SK-N-MC (cell line): ENCODE measurements around the gene MCRIP1.

Source experiments
- DNase-seq: peaks from one replicate; pipeline ENCODE4 v3.0.0-alpha.2; 2011; ENCODE audit warnings: low read depth, low spot score
- H3K27ac ChIP-seq: fragments of 200-600 bp; sonication (generic); 2 replicates; pipeline ENCODE4 v1.5.1; 2016; ENCODE audit warnings: mixed run types
- H3K36me3 ChIP-seq: fragments of 200-600 bp; sonication (generic); 2 replicates; pipeline ENCODE4 v1.6.1; 2017; ENCODE audit warnings: antibody characterized with exemption, low read length, mixed read lengths; ENCODE audit not compliant: insufficient read depth
- H3K4me3 ChIP-seq: fragments of 200-600 bp; sonication (generic); 2 replicates; pipeline ENCODE4 v1.5.1; 2016
- H3K9ac ChIP-seq: fragments of 200-600 bp; sonication (generic); 2 replicates; pipeline ENCODE4 v1.8.0; 2017; ENCODE audit warnings: mixed run types, mixed read lengths; ENCODE audit not compliant: insufficient read length
- H3K9me3 ChIP-seq: fragments of 200-600 bp; sonication (generic); 2 replicates; pipeline ENCODE4 v1.6.1; 2017; ENCODE audit warnings: low read depth, mild to moderate bottlenecking, antibody characterized with exemption, low read length, moderate library complexity, mixed read lengths
- EZH2 ChIP-seq: fragments of 200-600 bp; sonication (generic); IDR thresholded peaks from one replicate; pipeline ENCODE4 v1.6.1; 2017; ENCODE audit warnings: antibody characterized with exemption
- FOXP2 ChIP-seq: optimal IDR thresholded peaks from 2 replicates; pipeline ENCODE3; 2011; ENCODE audit warnings: mild to moderate bottlenecking, moderate library complexity; ENCODE audit not compliant: insufficient read depth; ENCODE audit errors: extremely low read length, control extremely low read depth
- POLR2AphosphoS5 ChIP-seq: IDR thresholded peaks from 2 replicates; pipeline ENCODE4 v1.6.1; 2012; ENCODE audit warnings: mild to moderate bottlenecking, low read depth, low read length, borderline replicate concordance

The MCRIP1 gene

GRCh38 chr17:81794074-81794476 is 39.0 kb downstream of the MCRIP1 start:
- no peak for DNase-seq
- Histone ChIP-seq H3K9me3 (no peaks in the 10 kb centered on the region), H3K4me3 (no peak overlapping the region), H3K27ac (no peak overlapping the region), H3K9ac (no peak overlapping the region), H3K36me3 (no peaks in the 10 kb centered on the region)
- TF ChIP-seq EZH2, result no peak
- no peak for TF ChIP-seq POLR2AphosphoS5
- no peak for TF ChIP-seq FOXP2

- H3K4me3 ChIP-seq, result no peak overlapping the region
- TF ChIP-seq EZH2 (no peak), FOXP2 (no peak), POLR2AphosphoS5 (no peak)
- no peak overlapping the region for H3K27ac ChIP-seq
- no peaks in the 10 kb centered on the region for H3K36me3 ChIP-seq
- H3K9ac ChIP-seq, result no peak overlapping the region
- no peaks in the 10 kb centered on the region for H3K9me3 ChIP-seq
- no peak for DNase-seq
Measured at GRCh38 chr17:81792675-81793615, 40.1 kb downstream of the MCRIP1 start.
